ENCODE results near the gene NFATC2. TPM values are rescaled to one million over a fixed set of nuclear protein-coding genes. Genes with fewer than 3 reads are reported as not detected.

Gene NFATC2
- total RNA-seq, 2 donors from 2014 or later = 4.3 to 8.4 TPM

DNA sequence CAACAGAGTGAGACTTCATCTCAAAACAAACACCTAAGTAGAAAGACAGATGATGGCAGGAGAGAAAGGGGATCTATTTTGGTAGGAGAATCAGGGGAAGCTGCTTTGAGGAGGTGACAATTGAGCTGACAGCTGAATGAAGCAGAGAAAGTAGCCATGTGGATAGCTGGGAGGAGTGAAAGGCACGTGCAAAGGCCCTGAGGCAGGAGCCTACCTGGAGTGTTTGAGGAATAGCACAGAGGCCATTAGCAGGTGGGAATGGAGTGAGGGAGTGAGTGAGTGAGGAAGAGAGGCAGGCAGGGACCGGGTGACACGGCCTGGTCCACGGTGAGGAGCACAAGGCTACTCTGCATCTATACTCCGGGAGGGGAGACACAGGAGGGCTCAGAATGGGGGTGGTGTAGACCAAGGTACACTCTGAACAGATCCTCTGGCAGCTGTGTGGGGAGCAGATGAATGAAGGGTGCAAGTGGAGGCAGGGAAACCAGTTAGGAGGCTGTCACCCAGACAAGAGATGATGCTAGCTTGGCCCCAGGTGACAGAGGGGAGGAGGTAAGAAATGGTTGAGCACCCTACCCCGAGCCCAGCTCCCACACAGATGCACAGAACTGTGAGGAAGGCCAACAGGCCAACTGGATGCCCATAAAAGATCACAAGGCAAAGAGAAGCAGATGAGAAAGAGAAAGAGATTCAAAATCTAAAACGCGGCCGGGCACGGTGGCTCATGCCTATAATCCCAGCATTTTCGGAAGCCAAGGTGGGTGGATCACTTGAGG is 43.6 kb downstream of the NFATC2 start:
- no peak overlapping the region for H3K4me3 ChIP-seq
- H3K27ac ChIP-seq = no peak overlapping the region
- H3K36me3 ChIP-seq = no peaks in the 10 kb centered on the region
- intact Hi-C loops (cut with DNase I) = no loop called here
- no peak for DNase-seq (ENCODE audit: low spot score)
- H3K4me1 ChIP-seq (replicated peaks) = no peaks in the 10 kb centered on the region
- no peaks in the 10 kb centered on the region for H3K9me3 ChIP-seq
- TF ChIP-seq POLR2A (IDR thresholded peaks at IDR 0.05) = no peak
- TF ChIP-seq, protein P1, sequence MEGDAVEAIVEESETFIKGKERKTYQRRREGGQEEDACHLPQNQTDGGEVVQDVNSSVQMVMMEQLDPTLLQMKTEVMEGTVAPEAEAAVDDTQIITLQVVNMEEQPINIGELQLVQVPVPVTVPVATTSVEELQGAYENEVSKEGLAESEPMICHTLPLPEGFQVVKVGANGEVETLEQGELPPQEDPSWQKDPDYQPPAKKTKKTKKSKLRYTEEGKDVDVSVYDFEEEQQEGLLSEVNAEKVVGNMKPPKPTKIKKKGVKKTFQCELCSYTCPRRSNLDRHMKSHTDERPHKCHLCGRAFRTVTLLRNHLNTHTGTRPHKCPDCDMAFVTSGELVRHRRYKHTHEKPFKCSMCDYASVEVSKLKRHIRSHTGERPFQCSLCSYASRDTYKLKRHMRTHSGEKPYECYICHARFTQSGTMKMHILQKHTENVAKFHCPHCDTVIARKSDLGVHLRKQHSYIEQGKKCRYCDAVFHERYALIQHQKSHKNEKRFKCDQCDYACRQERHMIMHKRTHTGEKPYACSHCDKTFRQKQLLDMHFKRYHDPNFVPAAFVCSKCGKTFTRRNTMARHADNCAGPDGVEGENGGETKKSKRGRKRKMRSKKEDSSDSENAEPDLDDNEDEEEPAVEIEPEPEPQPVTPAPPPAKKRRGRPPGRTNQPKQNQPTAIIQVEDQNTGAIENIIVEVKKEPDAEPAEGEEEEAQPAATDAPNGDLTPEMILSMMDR (IDR thresholded peaks at IDR 0.05) = no peak
- no peaks in the 10 kb centered on the region for H3K27me3 ChIP-seq (replicated peaks; ENCODE audit: insufficient read depth)
- WGBS = 89% methylated on average over 11 of the region's 11 CpGs

DNA sequence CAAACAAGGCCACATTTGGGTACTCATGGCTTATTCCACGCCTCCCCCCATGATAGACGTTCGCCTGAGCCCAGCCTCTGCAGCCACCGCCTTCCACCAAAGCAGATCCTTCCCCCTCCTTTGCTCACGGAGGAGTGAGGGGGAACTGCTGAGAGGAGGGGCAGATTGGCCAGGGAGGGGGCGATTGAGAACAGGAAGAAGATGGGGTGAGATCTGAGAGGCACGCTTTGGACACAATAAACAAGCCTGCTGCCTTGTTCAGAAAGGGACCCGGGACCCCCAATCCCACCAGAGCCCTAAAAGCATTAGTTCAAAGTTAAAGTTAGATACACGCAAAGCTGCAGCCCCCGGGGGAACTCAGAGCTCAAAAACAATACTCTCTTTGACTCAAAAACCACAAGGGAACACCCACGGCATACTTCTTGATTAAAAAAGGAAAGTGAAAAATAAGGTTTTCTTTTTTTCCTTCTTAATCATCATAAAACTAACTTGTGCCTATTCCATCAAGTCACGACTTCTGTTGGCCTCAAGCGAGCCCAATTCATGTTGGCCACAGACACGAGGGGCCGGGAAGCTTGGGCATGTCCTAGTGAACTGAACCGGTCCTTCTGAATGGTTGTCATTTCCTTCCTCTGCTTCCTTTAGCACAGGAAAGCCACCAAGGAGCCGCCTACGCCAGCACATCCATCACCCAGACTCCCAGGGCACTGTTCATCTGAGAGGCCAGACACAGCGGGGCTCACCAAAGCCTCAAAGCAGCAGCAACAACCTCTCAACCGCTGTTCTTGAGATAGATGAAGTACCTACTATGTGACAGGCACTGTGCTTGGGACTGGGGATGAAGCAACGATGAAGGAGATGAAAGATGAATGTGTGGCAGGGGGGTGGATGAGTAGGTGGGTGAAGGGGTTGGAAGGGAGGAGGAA is 44.7 kb downstream of the NFATC2 start:
- Histone ChIP-seq H3K9me3 (no peaks in the 10 kb centered on the region), H3K4me1 (replicated peaks) (no peaks in the 10 kb centered on the region), H3K4me3 (no peak overlapping the region), H3K27me3 (replicated peaks; ENCODE audit: insufficient read depth) (no peaks in the 10 kb centered on the region), H3K27ac (no peak overlapping the region), H3K36me3 (no peaks in the 10 kb centered on the region)
- no peak for DNase-seq (ENCODE audit: low spot score)
- WGBS = 46% methylated on average over 21 of the region's 21 CpGs
- intact Hi-C loops (cut with DNase I) = no loop called here
- TF ChIP-seq, protein P1 (IDR thresholded peaks at IDR 0.05) = no peak

DNA sequence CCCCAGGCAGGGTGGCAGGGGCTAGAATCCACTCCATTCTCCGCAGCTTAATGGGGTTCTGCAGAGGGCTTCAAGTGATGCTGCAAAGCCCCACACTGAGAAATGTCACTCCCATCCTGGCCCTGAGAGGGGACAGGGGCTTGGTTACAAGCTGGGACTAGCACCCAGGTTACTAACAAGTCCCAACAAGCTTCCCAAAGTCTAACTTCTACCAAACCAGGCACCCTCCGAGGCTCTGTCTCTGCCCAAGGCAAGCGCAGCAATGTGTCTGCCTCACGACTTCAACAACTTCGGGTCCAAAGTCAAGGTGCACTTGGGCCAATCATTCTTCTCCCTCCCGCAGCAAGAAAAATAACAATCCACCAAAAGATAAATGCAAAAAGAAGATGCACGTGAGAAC is 45.6 kb downstream of the NFATC2 start:
- Histone ChIP-seq H3K36me3 (no peaks in the 10 kb centered on the region), H3K27ac (no peak overlapping the region), H3K4me3 (no peak overlapping the region), H3K9me3 (no peaks in the 10 kb centered on the region), H3K27me3 (replicated peaks; ENCODE audit: insufficient read depth) (no peaks in the 10 kb centered on the region), H3K4me1 (replicated peaks) (no peaks in the 10 kb centered on the region)
- intact Hi-C loops (cut with DNase I) = no loop called here
- WGBS = 83% methylated on average over 7 of the region's 7 CpGs
- DNase-seq (ENCODE audit: low spot score) = no peak
- TF ChIP-seq POLR2A (IDR thresholded peaks at IDR 0.05) (no peak), POLR2AphosphoS5 (IDR thresholded peaks at IDR 0.05) (no peak)
- TF ChIP-seq, protein P1 (IDR thresholded peaks at IDR 0.05) = no peak

DNA sequence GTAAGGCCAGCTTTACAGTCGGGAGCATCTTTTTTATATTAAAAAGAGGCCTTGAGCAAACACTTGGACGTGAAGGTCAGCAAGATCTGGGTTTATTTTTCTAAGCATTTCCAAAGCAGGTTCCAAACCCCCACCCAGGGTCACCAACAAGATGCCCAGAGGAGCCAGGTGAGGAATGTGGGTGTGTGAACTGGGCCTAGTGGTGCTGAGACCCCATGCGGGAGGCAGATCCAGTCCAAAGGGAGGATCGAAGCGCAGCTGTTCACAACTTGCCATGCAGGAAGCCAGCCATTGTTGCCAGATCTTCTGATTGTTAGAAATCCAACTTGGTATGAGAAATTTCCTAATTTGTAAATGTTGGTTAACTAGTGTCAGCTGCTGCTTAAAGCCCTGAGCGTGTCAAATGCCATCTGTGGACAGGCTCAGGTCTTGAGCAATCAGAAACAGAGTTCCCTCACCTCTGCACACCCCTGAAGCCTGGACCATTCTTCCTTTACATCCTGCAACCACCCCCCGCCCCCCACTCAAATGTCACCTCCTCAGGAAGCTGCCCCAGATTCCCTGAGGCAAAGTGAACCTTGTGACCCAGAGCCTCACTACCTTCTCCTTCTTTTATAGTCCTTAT is 46.5 kb downstream of the NFATC2 start:
- TF ChIP-seq, protein P1 (IDR thresholded peaks at IDR 0.05) = no peak
- TF ChIP-seq POLR2AphosphoS5 (IDR thresholded peaks at IDR 0.05) = no peak
- no peak for TF ChIP-seq POLR2A (IDR thresholded peaks at IDR 0.05)
- 94% methylated on average over 7 of the region's 7 CpGs for WGBS
- Histone ChIP-seq H3K4me1 (replicated peaks) (no peaks in the 10 kb centered on the region), H3K4me3 (no peak overlapping the region), H3K9me3 (no peaks in the 10 kb centered on the region), H3K36me3 (no peaks in the 10 kb centered on the region), H3K27ac (no peak overlapping the region), H3K27me3 (replicated peaks; ENCODE audit: insufficient read depth) (no peaks in the 10 kb centered on the region)
- intact Hi-C loops (cut with DNase I) = no loop called here
- DNase-seq (ENCODE audit: low spot score) = no peak
